BLaER1 treated with 17β-estradiol and CSF1 and Interleukin-3, amounts not matched to agents 10 nM and 100 nM (cell line): ENCODE results near the gene EAF2.

ENCODE experiments used
- H3K27ac ChIP-seq, 11 experiments: shearing (Covaris generic); formaldehyde crosslinking; 2 replicates each; pipeline ENCODE4 v1.8.1; 2022
- H3K27me3 ChIP-seq, 11 experiments: shearing (Covaris generic); formaldehyde crosslinking; 2 replicates each; pipeline ENCODE4 v1.8.1; 2022
- H3K36me3 ChIP-seq, 11 experiments: shearing (Covaris generic); formaldehyde crosslinking; 2 replicates each; pipeline ENCODE4 v1.8.1; 2022
- H3K4me1 ChIP-seq, 10 experiments: shearing (Covaris generic); formaldehyde crosslinking; 2 replicates each; pipeline ENCODE4 v1.8.1; 2022
- H3K4me2 ChIP-seq, 11 experiments: shearing (Covaris generic); formaldehyde crosslinking; 2 replicates each; pipeline ENCODE4 v1.8.1; 2022
- H3K4me3 ChIP-seq, 10 experiments: shearing (Covaris generic); formaldehyde crosslinking; 2 replicates each; pipeline ENCODE4 v1.8.1; 2022
- H3K9ac ChIP-seq, 11 experiments: shearing (Covaris generic); formaldehyde crosslinking; 2 replicates each; pipeline ENCODE4 v1.8.1; 2022
- H3K9me3 ChIP-seq, 11 experiments: shearing (Covaris generic); formaldehyde crosslinking; replicated peaks in 1 of 11; 2 replicates each; pipeline ENCODE4 v1.8.1; 2022
- H4K20me1 ChIP-seq, 11 experiments: shearing (Covaris generic); formaldehyde crosslinking; 2 replicates each; pipeline ENCODE4 v1.8.1; 2022
- Cebpa-rat ChIP-seq, 11 experiments: shearing (Covaris generic); IDR thresholded peaks; 2 replicates each; pipeline ENCODE4 v1.8.1; 2022

Gene EAF2

GRCh38 chr3:121871430-121871829 lies 36.4 kb downstream of the EAF2 start:
- Histone ChIP-seq H4K20me1 (no peaks in the 10 kb centered on the region; a peak in 1 of 22 replicates), H3K4me1 (peaks cover 8 to 44% (median 25%) of the 10 kb centered on the region in 10 experiments; a peak in 19 of 20 replicates), H3K27ac (no peak overlapping the region), H3K4me2 (peak overlapping the region in 2 of 11 experiments; percentile 14 to 23; a peak in 3 of 22 replicates), H3K9me3 (no peaks in the 10 kb centered on the region), H3K36me3 (peaks cover 26 to 70% (median 41%) of the 10 kb centered on the region in 11 experiments), H3K4me3 (no peak overlapping the region), H3K9ac (no peak overlapping the region), H3K27me3 (no peaks in the 10 kb centered on the region)
- TF ChIP-seq Cebpa-rat (IDR thresholded peaks at IDR 0.05), result no peak

- H4K20me1 ChIP-seq, result no peaks in the 10 kb centered on the region
- no peak overlapping the region for H3K4me2 ChIP-seq
- H3K9me3 ChIP-seq, result no peaks in the 10 kb centered on the region
- no peaks in the 10 kb centered on the region for H3K4me1 ChIP-seq
- peaks cover 13 to 71% (median 43%) of the 10 kb centered on the region in 11 experiments for H3K36me3 ChIP-seq
- no peaks in the 10 kb centered on the region for H3K27me3 ChIP-seq
- H3K27ac ChIP-seq, result no peak overlapping the region
- H3K4me3 ChIP-seq, result no peak overlapping the region
- no peak overlapping the region for H3K9ac ChIP-seq
- no peak for TF ChIP-seq Cebpa-rat (IDR thresholded peaks at IDR 0.05)
Observed at GRCh38 chr3:121878411-121878810, 43.4 kb downstream of the EAF2 start.

GRCh38 chr3:121883507-121883906 lies 48.5 kb downstream of the EAF2 start:
- Histone ChIP-seq H3K9ac (no peak overlapping the region), H3K4me1 (peaks cover 0 to 9% (median 4%) of the 10 kb centered on the region in 10 experiments; a peak in 7 of 20 replicates), H3K4me3 (no peak overlapping the region), H3K27me3 (no peaks in the 10 kb centered on the region), H3K9me3 (no peaks in the 10 kb centered on the region), H3K4me2 (no peak overlapping the region), H3K36me3 (peaks cover 6 to 86% (median 41%) of the 10 kb centered on the region in 11 experiments; a peak in 21 of 22 replicates), H4K20me1 (no peaks in the 10 kb centered on the region), H3K27ac (no peak overlapping the region)
- TF ChIP-seq Cebpa-rat (IDR thresholded peaks at IDR 0.05), result no peak

- no peak for TF ChIP-seq Cebpa-rat (IDR thresholded peaks at IDR 0.05)
- Histone ChIP-seq H3K36me3 (peaks cover 6 to 73% (median 39%) of the 10 kb centered on the region in 11 experiments; a peak in 21 of 22 replicates), H4K20me1 (no peaks in the 10 kb centered on the region), H3K4me2 (peak overlapping the region in 1 of 11 experiments; percentile 13; a peak in 2 of 22 replicates), H3K9ac (no peak overlapping the region), H3K9me3 (no peaks in the 10 kb centered on the region), H3K4me1 (peaks cover 0 to 9% (median 4%) of the 10 kb centered on the region in 10 experiments; a peak in 7 of 20 replicates), H3K27ac (no peak overlapping the region), H3K27me3 (no peaks in the 10 kb centered on the region), H3K4me3 (no peak overlapping the region)
Observed at GRCh38 chr3:121885386-121885785, 50.4 kb downstream of the EAF2 start.

GRCh38 chr3:121894301-121894990 lies 59.4 kb downstream of the EAF2 start, which contains the start of gene SLC15A2:
SLC15A2 (plus strand) TSS chr3:121894401; CDS start chr3:121894477, 76 bp downstream.
- Histone ChIP-seq H3K9ac (no peak within 1 kb of the TSS), H3K27ac (no peak within 1 kb of the TSS), H3K9me3 (no peaks in the 10 kb centered on the region), H3K27me3 (no peaks in the 10 kb centered on the region), H3K4me3 (no peak within 1 kb of the TSS), H3K4me2 (no peak within 1 kb of the TSS), H3K36me3 (peaks cover 29 to 78% (median 54%) of the 10 kb centered on the region in 11 experiments), H3K4me1 (0 out of 20 replicates have a peak, but pooled peaks cover 0 to 6% (median 0%) of the 10 kb centered on the region in 10 experiments), H4K20me1 (no peaks in the 10 kb centered on the region)
- TF ChIP-seq Cebpa-rat (IDR thresholded peaks at IDR 0.05), result no peak

- peaks cover 34 to 84% (median 60%) of the 10 kb centered on the region in 11 experiments for H3K36me3 ChIP-seq
- H3K4me3 ChIP-seq, result no peak overlapping the region
- H3K4me2 ChIP-seq, result no peak overlapping the region
- no peak for TF ChIP-seq Cebpa-rat (IDR thresholded peaks at IDR 0.05)
- no peak overlapping the region for H3K9ac ChIP-seq
- H3K27ac ChIP-seq, result no peak overlapping the region
- H3K4me1 ChIP-seq, result 0 out of 20 replicates have a peak, but pooled peaks cover 0 to 6% (median 0%) of the 10 kb centered on the region in 10 experiments
- H4K20me1 ChIP-seq, result no peaks in the 10 kb centered on the region
- H3K27me3 ChIP-seq, result no peaks in the 10 kb centered on the region
- no peaks in the 10 kb centered on the region for H3K9me3 ChIP-seq
Observed at GRCh38 chr3:121895121-121895520, 60.1 kb downstream of the EAF2 start.

GRCh38 chr3:121895736-121896135 lies 60.7 kb downstream of the EAF2 start:
- no peak for TF ChIP-seq Cebpa-rat (IDR thresholded peaks at IDR 0.05)
- H3K9me3 ChIP-seq, result no peaks in the 10 kb centered on the region
- peaks cover 39 to 91% (median 66%) of the 10 kb centered on the region in 11 experiments for H3K36me3 ChIP-seq
- no peak overlapping the region for H3K4me3 ChIP-seq
- H3K4me2 ChIP-seq, result no peak overlapping the region
- H3K27ac ChIP-seq, result no peak overlapping the region
- no peaks in the 10 kb centered on the region for H4K20me1 ChIP-seq
- H3K9ac ChIP-seq, result no peak overlapping the region
- 0 out of 20 replicates have a peak, but pooled peaks cover 0 to 6% (median 0%) of the 10 kb centered on the region in 10 experiments for H3K4me1 ChIP-seq
- H3K27me3 ChIP-seq, result no peaks in the 10 kb centered on the region

- no peak overlapping the region for H3K9ac ChIP-seq
- H3K36me3 ChIP-seq, result peaks cover 48 to 99% (median 76%) of the 10 kb centered on the region in 11 experiments
- H3K27me3 ChIP-seq, result no peaks in the 10 kb centered on the region
- H4K20me1 ChIP-seq, result no peaks in the 10 kb centered on the region
- no peak for TF ChIP-seq Cebpa-rat (IDR thresholded peaks at IDR 0.05)
- H3K4me2 ChIP-seq, result no peak overlapping the region
- peaks cover 0 to 7% (median under 1%) of the 10 kb centered on the region in 11 experiments; a peak in 6 of 22 replicates for H3K9me3 ChIP-seq
- no peak overlapping the region for H3K27ac ChIP-seq
- 0 out of 20 replicates have a peak, but pooled peaks cover 0 to 6% (median 0%) of the 10 kb centered on the region in 10 experiments for H3K4me1 ChIP-seq
- H3K4me3 ChIP-seq, result no peak overlapping the region
Observed at GRCh38 chr3:121896823-121897222, 61.8 kb downstream of the EAF2 start.

- 0 out of 20 replicates have a peak, but pooled peaks cover 0 to 6% (median 0%) of the 10 kb centered on the region in 10 experiments for H3K4me1 ChIP-seq
- peaks cover 52 to 99% (median 78%) of the 10 kb centered on the region in 11 experiments for H3K36me3 ChIP-seq
- H3K9me3 ChIP-seq, result peaks cover 0 to 9% (median 6%) of the 10 kb centered on the region in 11 experiments; a peak in 11 of 22 replicates
- no peak overlapping the region for H3K9ac ChIP-seq
- no peaks in the 10 kb centered on the region for H4K20me1 ChIP-seq
- no peak overlapping the region for H3K4me3 ChIP-seq
- no peak overlapping the region for H3K27ac ChIP-seq
- no peaks in the 10 kb centered on the region for H3K27me3 ChIP-seq
- no peak overlapping the region for H3K4me2 ChIP-seq
- TF ChIP-seq Cebpa-rat (IDR thresholded peaks at IDR 0.05), result no peak
Observed at GRCh38 chr3:121897296-121897695, 62.3 kb downstream of the EAF2 start.
